K562 (cell line): ENCODE data around the gene PPP1R3G. TPM values are rescaled to one million over a fixed set of nuclear protein-coding genes. Genes with fewer than 3 reads are reported as not detected.
A peak's percentile ranks its signal among the peaks of the same experiment; 100 is the strongest.

Experiments
- ATAC-seq: fragments of 200-7000 bp; cut with Tn5 transposase; 3 replicates; pipeline ENCODE4 v1.9.1; 2020; ENCODE audit warnings: moderate library complexity
- BruUV-seq: library from RNA; stranded (reverse); fragments of 400-500 nt; replicated peaks from 2 replicates; lab custom pipeline; 2021; lab: Mats Ljungman, UMichigan
- CTCF ChIA-PET: fragments of 300-600 bp; formaldehyde crosslinking; extraction: SDS; loops from one replicate; lab custom pipeline; 2021; ENCODE audit warnings: low intra/inter-chr PET ratio; lab: Yijun Ruan, JAX
- POLR2A ChIA-PET: fragments of 300-600, 350-650 bp; sonication (Branson Sonifier 250); formaldehyde crosslinking; extraction: SDS; loops from one replicate; lab custom pipeline; 2021; ENCODE audit warnings: antibody characterized with exemption, inconsistent platforms; lab: Yijun Ruan, JAX
- DNase-seq, 4 experiments: peaks; one replicate each; pipeline versions ENCODE4 v3.0.0 to v3.0.0-alpha.2; 2011 to 2018; ENCODE audit warnings: low spot score in 3 of 4, mixed read lengths in 3 of 4; ENCODE audit errors: extremely low read depth in 1 of 4
- FAIRE-seq: peaks from 2 replicates; lab custom pipeline; 2011; peaks lifted over from hg19 to GRCh38; lab: Jason Lieb, UNC
- H2AFZ ChIP-seq: 2 replicates; pipeline ENCODE4 v1.6.0; 2011; ENCODE audit warnings: low read depth, low read length, control low read depth, inconsistent platforms
- H3K27ac ChIP-seq: fragments of 200-600 bp; 3 replicates; pipeline ENCODE4 v1.8.0; 2011; ENCODE audit warnings: low read depth, mild to moderate bottlenecking, control low read depth, inconsistent platforms, low read length, moderate library complexity, mixed read lengths; ENCODE audit errors: extremely low read depth
- H3K27me3 ChIP-seq, 2 experiments: fragments of 300-600 bp in 1 of 2; 2 replicates in 1 of 2; 3 replicates in 1 of 2; pipeline versions ENCODE4 v1.6.0 to v1.8.0; 2011; ENCODE audit warnings: inconsistent platforms in 2 of 2, low read length in 2 of 2, mild to moderate bottlenecking in 1 of 2, mixed read lengths in 1 of 2, moderate library complexity in 1 of 2; ENCODE audit not compliant: control insufficient read depth in 2 of 2, insufficient read depth in 2 of 2
- H3K36me3 ChIP-seq: fragments of 300-600 bp; 3 replicates; pipeline ENCODE4 v1.8.0; 2011; ENCODE audit warnings: mild to moderate bottlenecking, low read length, inconsistent platforms; ENCODE audit not compliant: control insufficient read depth, insufficient read depth
- H3K4me1 ChIP-seq, 2 experiments: fragments of 200-600 bp in 1 of 2; replicated peaks in 1 of 2; 2 replicates in 1 of 2; 3 replicates in 1 of 2; pipeline versions ENCODE4 v1.5.1 to v1.8.0; 2011; ENCODE audit warnings: inconsistent platforms in 2 of 2, low read length in 2 of 2, mild to moderate bottlenecking in 1 of 2, mixed read lengths in 1 of 2, moderate library complexity in 1 of 2; ENCODE audit not compliant: control insufficient read depth in 2 of 2, insufficient read depth in 2 of 2
- H3K4me2 ChIP-seq: 2 replicates; pipeline ENCODE4 v1.6.1; 2011; ENCODE audit warnings: low read length, control low read depth, inconsistent platforms, mixed read lengths; ENCODE audit not compliant: insufficient read depth
- H3K4me3 ChIP-seq: fragments of 200-600 bp; sonication (generic), shearing (Covaris generic); 2 replicates; pipeline ENCODE4 v1.5.1; 2016; ENCODE audit warnings: control low read depth, inconsistent platforms
- H3K79me2 ChIP-seq: fragments of 200-600 bp; 3 replicates; pipeline ENCODE4 v1.8.0; 2011; ENCODE audit warnings: low read length, inconsistent platforms; ENCODE audit not compliant: control insufficient read depth, insufficient read depth
- H3K9ac ChIP-seq, 2 experiments: 2 replicates each; pipeline versions ENCODE4 v1.6.0 to v1.6.1; 2011; ENCODE audit warnings: low read depth in 2 of 2, low read length in 2 of 2, control low read depth in 1 of 2, inconsistent platforms in 1 of 2, mild to moderate bottlenecking in 1 of 2, mixed read lengths in 1 of 2; ENCODE audit not compliant: insufficient read depth in 1 of 2
- H3K9me1 ChIP-seq: one replicate; pipeline ENCODE4 v1.6.0; 2011; ENCODE audit warnings: inconsistent platforms, mild to moderate bottlenecking, low read length, moderate library complexity; ENCODE audit not compliant: control insufficient read depth, insufficient read depth
- H3K9me3 ChIP-seq: replicated peaks from 2 replicates; pipeline ENCODE4 v1.5.1; 2011; ENCODE audit warnings: low read depth, low read length, inconsistent platforms; ENCODE audit not compliant: control insufficient read depth, insufficient read depth
- H4K20me1 ChIP-seq: replicated peaks from 2 replicates; pipeline ENCODE4 v1.6.1; 2011; ENCODE audit warnings: low read length, inconsistent platforms, mixed read lengths; ENCODE audit not compliant: control insufficient read depth, insufficient read depth
- ATF3 ChIP-seq, 2 experiments: fragments of 450-650 bp in 1 of 2; sonication (generic) in 1 of 2; formaldehyde crosslinking in 1 of 2; IDR thresholded peaks in 1 of 2; conservative IDR thresholded peaks in 1 of 2; 2 replicates each; pipeline versions ENCODE4 v1.6.1 to v1.8.1; 2016 to 2023; ENCODE audit warnings: mild to moderate bottlenecking in 2 of 2, moderate library complexity in 2 of 2, inconsistent platforms in 1 of 2, missing genetic modification reagents in 1 of 2
- BCOR ChIP-seq: fragments of 450-650 bp; IDR thresholded peaks from 2 replicates; pipeline ENCODE4 v1.6.1; 2016
- FIP1L1 ChIP-seq: fragments of 200-400 bp; formaldehyde crosslinking; IDR thresholded peaks from 2 replicates; pipeline ENCODE4 v1.6.1; 2018; ENCODE audit warnings: mild to moderate bottlenecking, low read depth, low read length; ENCODE audit not compliant: poor library complexity, severe bottlenecking
- HDAC3 ChIP-seq: fragments of 450-650 bp; IDR thresholded peaks from 2 replicates; pipeline ENCODE4 v1.6.1; 2018; ENCODE audit warnings: borderline replicate concordance, mild to moderate bottlenecking, moderate library complexity; ENCODE audit not compliant: partially characterized antibody
- IRF1 ChIP-seq: sonication (generic); formaldehyde crosslinking; IDR thresholded peaks from 2 replicates; pipeline ENCODE4 v1.8.0; 2022; ENCODE audit warnings: missing genetic modification reagents, mild to moderate bottlenecking, borderline replicate concordance
- MTF1 ChIP-seq: fragments of 250-450 bp; sonication (Bioruptor Pico); IDR thresholded peaks from 2 replicates; pipeline ENCODE4 v1.9.0; 2021; ENCODE audit warnings: moderate library complexity, mild to moderate bottlenecking, inconsistent platforms, borderline replicate concordance
- PTRF ChIP-seq: fragments of 450-650 bp; IDR thresholded peaks from 2 replicates; pipeline ENCODE4 v1.6.1; 2016; ENCODE audit warnings: mild to moderate bottlenecking, missing genetic modification characterization, missing compliant biosample characterization
- RBM14 ChIP-seq: fragments of 200-400 bp; formaldehyde crosslinking; IDR thresholded peaks from 2 replicates; pipeline ENCODE4 v1.6.1; 2018; ENCODE audit warnings: low read depth, mild to moderate bottlenecking, low read length, moderate library complexity, borderline replicate concordance; ENCODE audit not compliant: insufficient read depth
- RBM25 ChIP-seq: fragments of 200-400 bp; formaldehyde crosslinking; IDR thresholded peaks from 2 replicates; pipeline ENCODE4 v1.6.1; 2018; ENCODE audit warnings: low read length, low read depth, moderate library complexity; ENCODE audit not compliant: severe bottlenecking
- RBM34 ChIP-seq: fragments of 200-400 bp; formaldehyde crosslinking; IDR thresholded peaks from 2 replicates; pipeline ENCODE4 v1.6.1; 2018; ENCODE audit warnings: low read length, borderline replicate concordance; ENCODE audit not compliant: insufficient read depth
- SMAD3 ChIP-seq: fragments of 450-650 bp; formaldehyde crosslinking; conservative IDR thresholded peaks from 2 replicates; pipeline ENCODE4 v1.4.0; 2020; ENCODE audit warnings: mild to moderate bottlenecking
- ZBED1 ChIP-seq: IDR thresholded peaks from 2 replicates; pipeline ENCODE4 v1.6.1; 2014
- ZBTB43 ChIP-seq: sonication (generic); formaldehyde crosslinking; IDR thresholded peaks from 2 replicates; pipeline ENCODE4 v1.8.0; 2023; ENCODE audit warnings: mild to moderate bottlenecking, missing genetic modification reagents
- ZC3H4 ChIP-seq: sonication (generic); formaldehyde crosslinking; IDR thresholded peaks from 2 replicates; pipeline ENCODE4 v1.9.0; 2021; ENCODE audit warnings: missing genetic modification reagents, borderline replicate concordance
- ZFP30 ChIP-seq: fragments of 250-450 bp; sonication (Bioruptor Pico); IDR thresholded peaks from 2 replicates; pipeline ENCODE4 v1.8.0; 2022; ENCODE audit warnings: moderate library complexity, mild to moderate bottlenecking, inconsistent platforms, borderline replicate concordance
- ZNF224 ChIP-seq: sonication (generic); formaldehyde crosslinking; IDR thresholded peaks from 2 replicates; pipeline ENCODE4 v1.8.0; 2022; ENCODE audit warnings: mild to moderate bottlenecking, missing genetic modification reagents
- ZNF584 ChIP-seq: fragments of 200-800 bp; sonication (Bioruptor generic); IDR thresholded peaks from 2 replicates; pipeline ENCODE4 v1.6.1; 2016; ENCODE audit warnings: low read depth, mild to moderate bottlenecking, missing genetic modification characterization, missing compliant biosample characterization
- ZNF717 ChIP-seq: fragments of 250-450 bp; sonication (Bioruptor Pico); IDR thresholded peaks from 2 replicates; pipeline ENCODE4 v1.5.0; 2021
- WGBS: fragments of 100-300 bp; shearing (Covaris generic); methylation state at CpG from one replicate; pipeline ENCODE4 v1.1.6; 2016; ENCODE audit warnings: low coverage, mixed read lengths; ENCODE audit not compliant: insufficient coverage; ENCODE audit errors: missing lambda C conversion rate; 5-methylcytosine and 5-hydroxymethylcytosine counted together
- in situ Hi-C: fragments of 300-500 bp; cut with MboI; formaldehyde crosslinking; loops from 4 replicates; pipeline ENCODE4 v1.15.0; 2018; ENCODE audit warnings: inconsistent platforms, mixed read lengths
- intact Hi-C: fragments of 100-400 bp; cut with micrococcal nuclease; formaldehyde crosslinking; loops from 2 replicates; pipeline ENCODE4 v1.14.2; 2022
- polyA plus RNA-seq, 8 experiments: library from polyadenylated mRNA; depleted of rRNA in 4 of 8; stranded (reverse) in 5 of 8; unstranded in 3 of 8; fragments of >200 nt; fragmentation: Nextera tagmentation in 2 of 8; fragmentation: Illumina TruSeq in 1 of 8; extraction: Ambion mirVana in 2 of 8; extraction: Trizol in 1 of 8; gene quantifications; 2 replicates each; pipeline versions ENCODE4 v1.2.1 to v1.2.3, GENCODE V29; 2011 to 2014; ENCODE audit warnings: inconsistent platforms in 1 of 8, missing spikeins in 1 of 8
- total RNA-seq, 7 experiments: library from RNA; depleted of rRNA in 6 of 7; stranded (reverse); fragments of >200 nt in 6 of 7; fragmentation: Illumina TruSeq in 2 of 7; extraction: Trizol in 2 of 7; gene quantifications; 2 replicates each; pipeline versions ENCODE4 v1.2.1 to v1.2.3, GENCODE V29; 2011 to 2021; ENCODE audit warnings: low replicate concordance in 1 of 7

The PPP1R3G gene
- total and polyA plus RNA-seq, 9 of the 15 experiments (the other 6 are each of a cell fraction or from before 2014, with no cell fraction given): 0.01 to 0.13 (median 0.01) TPM; not detected in 4

DNA sequence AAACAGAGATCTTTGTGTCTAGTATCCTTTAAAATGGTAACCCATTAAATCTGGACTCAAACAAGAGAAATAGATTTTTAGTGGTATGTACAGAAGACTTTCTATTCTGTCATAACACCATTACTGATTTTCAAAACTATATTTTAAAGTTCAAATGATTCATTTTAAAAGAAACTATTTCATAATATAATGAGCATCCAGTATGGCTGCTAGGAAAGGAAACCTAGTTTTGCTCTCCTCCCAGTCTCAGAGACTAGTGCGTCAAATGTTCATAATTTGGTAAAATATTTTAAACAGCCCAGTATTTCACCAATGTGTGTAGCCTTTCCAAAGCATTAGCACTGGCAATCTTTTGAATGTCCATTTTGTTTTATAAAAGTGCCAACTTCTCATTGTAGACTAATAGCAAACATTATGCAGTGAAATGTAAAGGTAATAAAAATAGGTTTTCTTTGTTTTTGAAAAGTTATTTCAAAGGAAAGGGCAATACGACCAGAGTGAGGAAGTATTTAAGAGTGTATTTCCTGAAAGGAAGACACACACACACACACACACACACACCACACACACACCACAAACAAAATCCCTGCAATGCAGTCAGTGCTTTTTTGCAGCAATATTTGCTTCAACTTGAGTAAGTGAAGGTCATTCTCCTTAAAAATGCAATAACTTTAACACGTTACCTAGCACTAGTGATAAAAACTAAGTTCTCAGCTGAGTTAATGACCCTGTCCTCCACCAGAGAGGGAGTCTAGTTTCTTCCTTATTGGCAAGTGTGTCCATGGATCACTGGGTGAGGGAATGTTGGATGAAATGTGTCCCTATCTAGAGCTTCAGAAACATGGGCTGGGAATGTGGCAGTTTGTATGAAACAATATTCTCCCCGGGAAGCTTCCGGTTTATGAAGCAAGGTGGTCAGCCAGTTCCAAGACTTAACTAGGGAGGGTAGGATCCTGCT lies 4.6 kb downstream of the PPP1R3G start:
- no peaks in the 10 kb centered on the region for H3K9me3 ChIP-seq
- ATAC-seq: no peak
- peak; percentile 61 for FAIRE-seq
- no TSS peak for BruUV-seq
- 23% methylated on average over 5 of the region's 5 CpGs for WGBS
- peaks cover 3 to 15% of the 10 kb centered on the region in 2 experiments; a peak in 4 of 5 replicates for H3K4me1 ChIP-seq
- no peak overlapping the region for H3K4me3 ChIP-seq
- no peak for DNase-seq
- intact Hi-C loops: no loop called here
- no peak overlapping the region for H3K9ac ChIP-seq
- H3K79me2 ChIP-seq: no peaks in the 10 kb centered on the region
- H3K9me1 ChIP-seq: no peaks in the 10 kb centered on the region
- no peak overlapping the region for H3K27ac ChIP-seq
- peaks cover 15 to 19% of the 10 kb centered on the region in 2 experiments for H3K27me3 ChIP-seq
- in situ Hi-C loops: no loop called here
- H3K36me3 ChIP-seq: no peaks in the 10 kb centered on the region
- ChIA-PET POLR2A (interaction anchor here (0.7 kb wide), 2 partner anchors 18 to 342 kb away, joined by 3 read pairs; no protein-coding TSS in a partner anchor), CTCF (no interaction called here)
- H3K4me2 ChIP-seq: no peak overlapping the region
- H2AFZ ChIP-seq: no peak overlapping the region
- no peaks in the 10 kb centered on the region for H4K20me1 ChIP-seq
- TF ChIP-seq MTF1 (CRISPR knock-in tag) (no peak), ZC3H4 (no peak), PTRF (tag) (no peak), SMAD3 (CRISPR knock-in tag) (no peak), HDAC3 (no peak), RBM14 (no peak), RBM25 (no peak), ZBED1 (no peak), ZBTB43 (CRISPR knock-in tag) (no peak), BCOR (no peak), ZNF584 (CRISPR knock-in tag) (no peak), ZFP30 (CRISPR knock-in tag) (no peak), ZNF224 (no peak), FIP1L1 (no peak), RBM34 (no peak), ZNF717 (CRISPR knock-in tag) (no peak), ATF3 (IDR thresholded peaks at IDR 0.05) (no peak), ATF3 (CRISPR knock-in tag; conservative IDR thresholded peaks at IDR 0.05) (no peak), IRF1 (CRISPR knock-in tag) (no peak)
